Measurements from ENCODE around the gene WWOX. TPM values are rescaled to one million over a fixed set of nuclear protein-coding genes. Genes with fewer than 3 reads are reported as not detected.

The WWOX gene
- total and polyA plus RNA-seq, 2 experiments from 2014 or later, result 17.0 to 39.8 TPM

GRCh38 chr16:78799429-78799828, 700.0 kb downstream of the WWOX start:
- H3K9me2 ChIP-seq (replicated peaks; ENCODE audit: insufficient read depth), result no peaks in the 10 kb centered on the region
- no peak for TF ChIP-seq EZH2 (IDR thresholded peaks at IDR 0.05; ENCODE audit: borderline replicate concordance)
- no peak for TF ChIP-seq EZH2phosphoT487 (IDR thresholded peaks at IDR 0.05; ENCODE audit: low read depth, severe bottlenecking, unreplicated experiment)
- TF ChIP-seq CTCF (IDR thresholded peaks at IDR 0.05; ENCODE audit: poor library complexity), result no peak
- no peaks in the 10 kb centered on the region for H3K27me3 ChIP-seq
- H2AFZ ChIP-seq, result no peak overlapping the region
- 63% methylated on average over 5 of the region's 5 CpGs for WGBS (ENCODE audit: low lambda C conversion rate, missing lambda C conversion rate)
- no peaks in the 10 kb centered on the region for H3K79me2 ChIP-seq
- H3K9me3 ChIP-seq (ENCODE audit: low read depth), result no peaks in the 10 kb centered on the region
- no peaks in the 10 kb centered on the region for H4K20me1 ChIP-seq (ENCODE audit: insufficient read depth, poor library complexity, severe bottlenecking)
- H3K27ac ChIP-seq, result no peak overlapping the region
- no peak overlapping the region for H3K4me2 ChIP-seq
- H3K36me3 ChIP-seq (replicated peaks; ENCODE audit: insufficient read depth, low read depth), result no peaks in the 10 kb centered on the region
- H3K4me1 ChIP-seq (ENCODE audit: insufficient read depth), result no peaks in the 10 kb centered on the region
- H3K4me3 ChIP-seq, result no peak overlapping the region
- DNase-seq (ENCODE audit: low spot score), result no peak

DNA sequence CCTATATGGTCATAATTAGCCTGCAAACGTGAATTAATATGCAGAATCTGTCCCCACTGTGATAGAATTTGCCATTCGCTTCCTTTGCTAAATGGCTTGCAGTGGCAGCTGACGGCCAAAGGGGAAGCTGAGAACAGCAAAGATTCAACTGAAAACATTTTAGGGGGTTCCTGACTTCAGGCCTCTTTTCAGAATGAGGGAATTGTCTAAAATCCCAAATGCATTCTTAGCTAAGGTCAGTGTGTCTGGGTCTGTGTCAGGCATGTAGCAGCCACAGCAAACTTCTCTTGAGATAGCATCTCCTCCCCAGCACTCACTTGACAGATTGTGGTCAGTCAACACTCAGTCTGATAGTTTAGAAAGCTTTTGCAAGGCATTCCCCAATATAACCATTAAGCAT, 701.1 kb downstream of the WWOX start:
- no peak for TF ChIP-seq CTCF (IDR thresholded peaks at IDR 0.05; ENCODE audit: poor library complexity)
- no peak for TF ChIP-seq EZH2 (IDR thresholded peaks at IDR 0.05; ENCODE audit: borderline replicate concordance)
- TF ChIP-seq EZH2phosphoT487 (IDR thresholded peaks at IDR 0.05; ENCODE audit: low read depth, severe bottlenecking, unreplicated experiment), result no peak
- no peak overlapping the region for H3K27ac ChIP-seq
- no peaks in the 10 kb centered on the region for H3K36me3 ChIP-seq (replicated peaks; ENCODE audit: insufficient read depth, low read depth)
- H3K4me3 ChIP-seq, result no peak overlapping the region
- H3K79me2 ChIP-seq, result no peaks in the 10 kb centered on the region
- H3K27me3 ChIP-seq, result no peaks in the 10 kb centered on the region
- no peaks in the 10 kb centered on the region for H4K20me1 ChIP-seq (ENCODE audit: insufficient read depth, poor library complexity, severe bottlenecking)
- no peaks in the 10 kb centered on the region for H3K9me2 ChIP-seq (replicated peaks; ENCODE audit: insufficient read depth)
- H2AFZ ChIP-seq, result no peak overlapping the region
- H3K9me3 ChIP-seq (ENCODE audit: low read depth), result no peaks in the 10 kb centered on the region
- no peak overlapping the region for H3K4me2 ChIP-seq
- no peaks in the 10 kb centered on the region for H3K4me1 ChIP-seq (ENCODE audit: insufficient read depth)
- no peak for DNase-seq (ENCODE audit: low spot score)
- 95% methylated on average over 3 of the region's 3 CpGs for WGBS (ENCODE audit: low lambda C conversion rate, missing lambda C conversion rate)

DNA sequence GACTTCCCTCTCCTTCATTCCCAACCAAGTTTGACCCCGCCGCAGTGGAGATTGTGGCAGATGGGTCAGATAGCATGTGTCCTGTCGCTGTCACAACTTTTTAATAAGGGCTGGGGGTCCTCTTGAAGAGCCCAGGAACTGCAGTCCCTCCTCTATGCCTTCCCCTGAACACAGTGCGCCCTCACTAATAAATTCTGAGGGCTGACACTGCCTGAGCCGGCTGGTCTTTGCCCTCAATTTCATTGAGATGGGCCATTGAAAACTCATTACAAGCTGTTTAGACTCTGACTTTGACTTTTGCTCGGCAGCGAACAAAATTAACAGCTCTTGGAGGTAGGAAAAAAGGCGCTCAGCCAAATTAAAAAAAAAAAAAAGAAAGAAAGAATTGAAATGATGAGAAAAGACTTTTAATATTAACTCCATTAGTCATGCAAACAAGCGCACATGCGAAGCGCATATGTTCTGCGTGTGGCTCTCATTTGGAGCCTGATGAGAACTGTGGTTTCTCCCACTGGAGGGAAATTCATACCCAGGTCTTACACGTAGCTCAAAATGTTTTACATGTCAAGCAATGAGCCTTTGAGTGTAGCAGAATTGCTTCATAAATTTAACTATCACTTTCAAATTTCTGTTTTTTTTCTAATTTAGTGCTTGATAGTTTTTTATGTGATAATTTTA, 704.7 kb downstream of the WWOX start:
- Histone ChIP-seq H3K4me2 (no peak overlapping the region), H3K9me2 (replicated peaks; ENCODE audit: insufficient read depth) (no peaks in the 10 kb centered on the region), H4K20me1 (ENCODE audit: insufficient read depth, poor library complexity, severe bottlenecking) (no peaks in the 10 kb centered on the region), H3K36me3 (replicated peaks; ENCODE audit: insufficient read depth, low read depth) (no peaks in the 10 kb centered on the region), H3K4me1 (ENCODE audit: insufficient read depth) (no peaks in the 10 kb centered on the region), H3K9me3 (ENCODE audit: low read depth) (no peaks in the 10 kb centered on the region), H3K27me3 (no peaks in the 10 kb centered on the region), H3K79me2 (no peaks in the 10 kb centered on the region), H2AFZ (no peak overlapping the region), H3K27ac (no peak overlapping the region), H3K4me3 (no peak overlapping the region)
- DNase-seq (ENCODE audit: low spot score), result no peak
- WGBS (ENCODE audit: low lambda C conversion rate, missing lambda C conversion rate), result 93% methylated on average over 13 of the region's 13 CpGs
- no peak for TF ChIP-seq EZH2phosphoT487 (IDR thresholded peaks at IDR 0.05; ENCODE audit: low read depth, severe bottlenecking, unreplicated experiment)
- TF ChIP-seq CTCF (IDR thresholded peaks at IDR 0.05; ENCODE audit: poor library complexity), result no peak
- TF ChIP-seq EZH2 (IDR thresholded peaks at IDR 0.05; ENCODE audit: borderline replicate concordance), result no peak

All from hepatocyte (in vitro differentiated cells).